HG03280 (cell line): ENCODE measurements around the gene ARHGAP32.
"Not testable (repeated sequence)": the region's sequence is repeated elsewhere in the genome, so short reads cannot be mapped to it uniquely, and the experiment has no call there.

Experiments
- ATAC-seq: cut with Tn5 transposase; IDR thresholded peaks from one replicate; pipeline ENCODE4 v1.9.1; 2021; ENCODE audit warnings: mild to moderate bottlenecking, moderate library complexity; ENCODE audit not compliant: unreplicated experiment

Gene ARHGAP32

DNA sequence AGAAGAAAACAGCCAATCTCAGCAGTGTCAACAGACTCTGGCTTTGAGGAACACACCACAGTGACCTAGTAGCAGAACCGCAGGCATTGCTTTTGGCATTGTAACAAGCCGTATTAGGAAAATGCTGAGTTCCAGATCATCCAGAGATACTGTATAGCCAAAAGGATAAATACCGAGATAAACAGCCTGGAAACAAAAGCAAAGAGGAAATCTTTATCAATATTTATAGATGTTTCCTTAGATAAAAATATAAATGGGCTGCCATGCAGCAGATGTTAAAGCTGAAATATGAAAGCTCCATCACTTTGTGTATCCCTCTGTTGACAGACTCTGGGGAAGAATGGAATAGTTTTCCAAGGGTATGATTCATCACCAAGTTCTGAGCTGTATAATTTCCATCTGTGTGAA, 150.5 kb downstream of the ARHGAP32 start:
- no peak for ATAC-seq

DNA sequence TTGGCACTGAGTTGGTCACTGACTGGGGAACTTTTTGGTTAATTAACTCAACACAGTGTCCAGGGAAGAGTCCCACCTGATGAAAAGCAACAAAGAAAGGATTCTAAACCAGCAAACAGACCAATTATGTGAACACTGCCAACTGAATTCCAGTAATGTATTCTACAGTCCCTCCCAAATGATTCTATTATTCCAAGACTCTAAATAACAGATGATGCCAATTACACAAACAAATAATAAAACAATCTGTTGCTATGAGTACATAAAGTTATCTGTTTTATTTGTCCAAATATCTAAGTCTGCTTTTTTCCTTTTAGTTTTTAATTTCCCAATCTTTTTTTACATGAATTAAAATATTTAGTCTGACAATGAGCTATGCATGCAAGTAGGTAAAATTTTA, 151.2 kb downstream of the ARHGAP32 start:
- no peak for ATAC-seq

DNA sequence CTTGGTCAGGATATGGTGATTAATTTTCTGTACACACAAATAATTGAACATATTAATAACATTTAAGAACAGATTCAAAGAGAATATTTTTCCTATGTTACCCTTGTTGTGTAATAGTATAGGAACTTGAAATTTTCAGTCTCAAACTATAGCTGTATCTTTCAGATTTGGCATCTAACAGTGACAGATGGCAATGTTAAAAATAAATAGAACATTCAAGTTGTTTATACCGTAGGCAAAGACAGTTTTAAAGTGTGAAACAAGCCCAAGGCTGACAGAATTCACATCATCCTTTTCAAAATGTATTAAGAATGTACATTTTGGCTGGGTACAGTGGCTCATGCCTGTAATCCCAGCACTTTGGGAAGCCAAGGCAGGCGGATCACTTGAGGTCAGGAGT, 156.9 kb downstream of the ARHGAP32 start:
- ATAC-seq = no peak

DNA sequence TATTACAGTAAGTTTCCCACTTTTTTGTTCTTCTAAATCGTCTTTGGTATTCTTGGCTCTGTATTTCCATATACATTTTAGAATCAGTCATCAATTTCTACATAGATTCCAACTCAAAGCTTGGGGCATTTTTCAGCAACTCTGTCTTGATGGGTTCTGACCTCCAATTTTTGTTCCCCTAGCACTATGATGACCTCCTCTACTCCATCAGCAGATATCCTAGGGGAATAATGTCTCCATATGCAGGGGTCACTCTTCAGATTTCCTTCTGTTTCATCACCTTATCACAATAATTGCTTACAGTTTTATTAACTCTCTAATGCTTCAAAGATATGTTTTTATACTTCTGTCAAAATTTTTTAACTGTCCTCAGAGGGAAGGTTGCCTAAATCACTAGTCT, 158.1 kb downstream of the ARHGAP32 start:
- no peak for ATAC-seq

DNA sequence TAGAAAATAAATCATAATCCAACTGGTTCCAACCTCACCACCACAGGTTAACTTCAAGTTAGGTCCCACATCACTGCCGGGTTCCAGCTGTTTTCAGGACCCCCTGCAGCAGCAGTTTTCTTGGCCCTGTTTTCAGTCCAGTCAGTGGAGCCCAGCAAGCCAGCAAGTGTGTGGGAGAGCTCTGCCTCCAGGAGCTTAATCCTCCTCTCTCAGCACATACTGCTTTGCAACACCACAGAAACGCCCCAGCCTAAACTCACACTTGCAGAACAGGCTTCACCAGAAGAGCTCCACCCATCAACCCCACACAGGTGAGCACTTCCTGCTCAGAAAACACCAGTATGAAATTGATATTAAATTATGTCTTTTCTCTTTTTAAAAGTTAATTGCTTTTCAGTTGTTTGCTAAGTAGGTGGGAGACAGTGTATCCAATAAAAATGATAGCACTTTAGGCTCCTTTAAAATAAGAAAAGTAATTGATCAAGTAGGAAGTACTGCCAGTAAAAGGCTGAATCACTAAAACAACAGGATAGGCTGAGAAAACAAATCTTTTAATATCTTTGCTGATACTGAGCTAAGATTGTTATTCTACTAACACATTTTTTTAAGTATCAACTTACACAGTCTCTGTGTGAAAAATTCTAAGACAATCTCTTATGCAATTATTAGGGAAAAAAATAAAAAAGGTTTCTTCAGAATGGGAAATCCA, 168.0 kb downstream of the ARHGAP32 start:
- no peak for ATAC-seq

DNA sequence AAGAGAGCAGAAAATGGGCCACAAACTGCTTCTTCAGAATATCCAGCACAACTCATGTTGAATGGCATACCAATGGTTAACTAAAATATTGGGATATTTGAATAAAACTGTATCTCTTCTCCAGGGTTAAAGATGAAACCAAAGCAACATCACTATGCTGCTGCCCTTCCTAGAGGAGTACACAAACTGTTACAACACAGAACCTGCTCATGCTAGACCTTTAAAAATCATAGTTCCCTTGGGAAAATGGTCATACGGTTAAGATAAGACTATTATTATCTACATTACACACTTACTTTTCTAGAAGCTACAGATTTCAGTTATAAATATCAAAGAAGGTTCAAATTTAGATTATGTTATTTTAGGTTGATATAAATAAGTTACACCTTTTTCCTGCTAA, 170.8 kb downstream of the ARHGAP32 start:
- no peak for ATAC-seq

DNA sequence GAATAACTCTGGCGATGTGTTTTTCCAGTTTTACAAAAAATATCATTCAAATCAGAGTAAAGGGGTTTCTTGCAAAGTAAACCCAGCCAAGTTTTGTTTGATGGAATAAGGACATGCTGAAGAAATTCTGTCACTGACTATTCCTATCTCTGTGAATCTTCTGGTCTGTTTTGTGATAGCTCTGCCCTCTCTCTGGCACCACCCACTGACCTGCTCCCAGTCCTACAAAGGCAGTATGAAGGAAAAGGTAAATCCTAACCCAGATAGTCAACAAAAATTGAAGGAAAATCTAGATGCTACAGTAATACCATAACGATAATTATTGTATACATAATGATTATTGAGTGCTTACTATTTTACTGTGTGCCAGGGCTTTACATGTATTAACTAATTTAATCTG, 173.1 kb downstream of the ARHGAP32 start:
- ATAC-seq = no peak

DNA sequence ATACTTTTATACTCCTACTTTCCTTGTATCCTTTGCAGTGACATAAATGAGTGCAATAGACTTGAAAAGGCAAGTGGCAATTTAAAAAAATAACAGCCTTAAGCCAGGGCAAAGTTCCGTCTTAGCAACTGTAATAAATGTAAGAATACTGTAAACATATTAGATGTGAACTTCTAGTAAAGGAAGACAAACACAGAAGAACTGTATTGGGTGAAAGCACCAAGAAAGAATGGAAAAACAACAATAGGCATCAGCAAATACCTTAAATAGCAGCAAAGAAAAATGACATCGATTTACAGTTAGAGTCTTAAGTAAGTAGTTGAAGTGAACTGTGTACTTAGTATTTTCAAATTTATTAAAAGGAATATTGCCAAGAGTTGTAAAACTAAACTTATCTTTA, 174.0 kb downstream of the ARHGAP32 start:
- ATAC-seq = no peak

DNA sequence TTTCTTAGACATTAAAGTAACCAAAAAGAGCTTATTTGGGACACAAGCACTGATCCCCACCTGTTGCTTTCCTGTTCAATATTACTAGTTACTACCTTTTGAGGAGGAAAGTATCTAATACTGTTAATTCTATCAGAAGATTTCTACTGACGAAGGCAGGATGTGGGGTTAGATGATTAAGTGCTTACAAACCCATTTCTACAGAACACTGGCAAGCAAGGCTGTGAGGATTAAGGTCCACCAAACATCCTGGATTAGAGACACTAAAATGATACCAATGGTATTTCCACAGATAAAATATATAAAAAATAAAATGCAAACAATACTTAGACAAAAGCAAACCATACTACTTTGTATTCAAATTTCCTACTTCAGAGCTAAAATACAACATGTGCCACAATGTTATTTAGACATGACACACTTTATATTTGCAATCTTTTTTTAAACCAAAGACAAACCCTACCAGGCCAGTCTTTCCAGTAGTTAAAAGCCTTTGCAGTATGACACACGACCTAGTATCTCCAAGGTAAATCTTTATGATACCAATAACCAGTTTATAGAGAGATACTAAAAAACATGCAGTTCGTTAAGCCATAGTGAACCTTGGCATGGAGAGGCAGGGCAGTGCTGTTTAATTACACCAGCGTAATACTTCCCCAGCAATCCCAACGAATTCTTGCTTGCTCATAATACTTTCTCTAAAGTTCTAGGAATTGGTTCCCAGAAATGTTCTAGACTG, 178.2 kb downstream of the ARHGAP32 start:
- ATAC-seq = no peak

DNA sequence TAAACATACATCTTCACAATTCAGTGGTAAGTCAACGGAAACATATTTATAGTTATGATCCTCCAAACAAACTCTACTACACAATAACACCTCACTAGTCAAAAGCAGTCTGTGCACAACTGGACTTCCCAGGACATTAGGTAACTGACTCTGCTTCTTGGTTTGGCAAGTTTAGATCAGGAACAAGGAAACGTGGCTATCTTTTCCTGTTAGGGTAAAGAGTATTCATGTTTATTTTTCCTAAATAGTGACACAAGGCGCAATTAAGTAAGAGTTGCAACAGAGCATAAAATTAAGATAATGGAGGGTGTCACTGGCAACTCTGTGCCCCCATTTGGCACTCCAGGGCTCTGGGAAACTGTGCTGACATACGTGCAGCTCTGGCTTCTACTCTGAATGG, 179.2 kb downstream of the ARHGAP32 start:
- ATAC-seq = no peak

DNA sequence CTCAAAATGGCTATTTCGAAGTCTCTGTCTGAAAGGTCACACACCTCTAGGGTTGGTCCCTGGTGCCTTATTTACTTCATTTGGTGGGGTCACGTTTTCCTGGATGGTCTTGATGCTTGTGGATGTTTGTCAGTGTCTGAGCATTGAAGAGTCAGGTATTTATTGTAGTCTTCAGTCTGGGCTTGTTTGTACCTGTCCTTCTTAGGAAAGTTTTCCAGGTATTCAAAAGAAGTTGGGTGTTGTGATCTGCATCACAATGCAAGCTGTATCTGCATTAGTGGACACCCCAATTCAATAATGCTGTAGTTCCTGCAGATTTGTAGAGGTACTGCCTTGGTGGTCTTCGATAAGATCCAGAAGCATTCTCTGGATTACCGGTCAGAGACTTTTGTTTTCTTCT, 186.0 kb downstream of the ARHGAP32 start:
- ATAC-seq = no peak

DNA sequence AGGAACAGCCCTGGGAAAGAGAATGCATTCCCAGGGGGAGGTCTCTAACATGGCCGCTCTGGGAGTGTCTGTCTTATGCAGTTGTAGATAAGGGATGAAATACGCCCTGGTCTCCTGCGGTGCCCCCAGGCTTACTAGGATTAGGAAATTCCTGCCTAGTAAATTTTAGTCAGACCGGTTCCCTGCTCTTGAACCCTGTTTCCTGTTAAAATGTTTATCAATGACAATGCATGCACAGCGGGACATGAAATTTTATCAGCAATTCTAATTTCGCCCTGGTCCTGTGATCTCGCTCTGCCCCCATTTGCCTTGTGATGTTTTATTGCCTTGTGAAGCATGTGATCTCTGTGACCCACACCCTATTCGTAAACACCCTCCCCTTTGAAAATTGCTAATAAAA, 193.0 kb downstream of the ARHGAP32 start:
- not testable (repeated sequence) for ATAC-seq

DNA sequence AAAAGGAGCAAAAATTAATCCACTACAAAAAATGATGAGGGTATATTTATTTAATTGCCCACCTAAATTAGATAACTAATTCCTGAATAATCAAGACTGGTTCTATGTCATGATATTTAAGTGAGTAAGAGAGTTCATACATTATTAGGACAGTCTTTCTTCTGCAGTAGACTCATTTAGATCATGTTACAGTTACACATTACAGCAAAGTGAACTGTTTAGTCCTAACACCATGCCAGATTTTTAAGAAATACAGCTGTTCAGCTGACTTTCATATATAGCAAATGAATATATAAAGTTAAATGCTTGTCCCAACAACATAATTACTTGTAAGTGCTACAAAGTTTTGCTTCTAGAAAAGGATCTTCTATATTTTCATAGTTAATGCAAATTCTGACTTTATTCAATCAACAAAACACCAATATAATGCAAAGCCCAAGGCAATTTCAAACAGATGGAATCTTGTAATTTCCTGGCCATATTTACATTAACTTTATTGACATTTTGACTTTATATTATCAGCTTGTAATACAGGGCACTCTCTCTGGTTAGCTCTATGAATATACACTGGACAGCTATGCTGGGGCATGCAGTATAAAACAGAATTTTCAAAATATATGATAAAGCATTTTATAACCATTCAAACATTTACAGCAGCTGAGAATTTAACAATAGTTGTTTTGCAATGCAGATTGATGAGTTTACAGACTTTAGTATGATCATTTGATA, 203.7 kb downstream of the ARHGAP32 start:
- no peak for ATAC-seq

DNA sequence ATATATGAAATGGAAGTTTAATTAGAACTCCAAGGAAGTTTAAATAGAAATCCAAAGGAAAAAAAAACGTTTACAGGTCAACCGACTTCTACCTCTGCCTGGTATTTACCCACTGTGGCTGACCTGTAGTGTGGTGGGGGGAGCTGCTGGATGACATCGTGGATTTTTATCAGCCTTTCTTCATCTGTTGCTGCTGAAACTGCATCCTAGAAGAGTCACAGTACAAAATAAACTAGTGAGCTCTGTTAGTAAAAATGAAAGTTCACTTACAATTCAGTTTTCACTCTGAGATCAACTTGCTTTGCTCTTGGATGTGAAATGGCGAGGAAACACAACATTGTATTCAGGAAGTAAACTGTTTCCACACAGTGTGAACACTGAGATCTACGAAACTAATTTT, 206.2 kb downstream of the ARHGAP32 start:
- ATAC-seq = no peak

DNA sequence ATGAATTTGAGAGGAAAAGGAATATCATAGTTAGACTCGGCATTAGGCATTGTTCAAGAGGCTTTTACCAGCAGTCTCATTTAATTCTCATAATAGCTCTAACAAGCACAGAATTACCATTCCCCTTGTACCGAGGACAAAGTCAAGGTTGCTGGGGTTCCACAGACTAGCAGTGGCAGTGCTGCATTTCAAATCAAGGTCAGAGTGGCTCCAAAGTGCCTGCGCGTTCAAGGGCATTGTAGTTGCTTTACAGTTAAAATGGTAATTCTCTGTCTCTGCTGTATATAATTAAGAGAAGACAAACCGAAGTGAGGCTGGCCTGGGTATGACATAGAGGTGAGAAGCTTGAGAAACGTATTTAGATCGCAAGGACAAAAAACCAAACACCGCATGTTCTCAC, 209.1 kb downstream of the ARHGAP32 start:
- ATAC-seq = no peak

DNA sequence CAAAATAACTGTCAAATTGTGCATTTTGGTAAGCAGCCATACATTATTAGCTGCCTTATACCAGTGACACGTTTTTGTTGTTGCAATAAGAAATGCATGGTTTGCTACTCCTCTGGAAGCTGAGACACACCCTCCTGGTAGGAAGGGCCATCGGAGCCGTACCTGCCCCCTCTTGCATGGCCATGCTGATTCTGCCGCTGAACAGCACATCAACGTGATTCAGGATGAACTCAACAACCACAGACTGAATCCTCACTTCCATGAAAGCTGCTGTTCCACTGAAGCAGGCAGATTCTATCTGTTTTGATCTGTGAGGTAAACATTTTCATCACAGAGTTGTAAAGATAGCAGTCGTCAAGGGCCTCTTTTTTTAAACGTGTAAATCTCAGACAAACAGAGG, 210.9 kb downstream of the ARHGAP32 start:
- no peak for ATAC-seq

DNA sequence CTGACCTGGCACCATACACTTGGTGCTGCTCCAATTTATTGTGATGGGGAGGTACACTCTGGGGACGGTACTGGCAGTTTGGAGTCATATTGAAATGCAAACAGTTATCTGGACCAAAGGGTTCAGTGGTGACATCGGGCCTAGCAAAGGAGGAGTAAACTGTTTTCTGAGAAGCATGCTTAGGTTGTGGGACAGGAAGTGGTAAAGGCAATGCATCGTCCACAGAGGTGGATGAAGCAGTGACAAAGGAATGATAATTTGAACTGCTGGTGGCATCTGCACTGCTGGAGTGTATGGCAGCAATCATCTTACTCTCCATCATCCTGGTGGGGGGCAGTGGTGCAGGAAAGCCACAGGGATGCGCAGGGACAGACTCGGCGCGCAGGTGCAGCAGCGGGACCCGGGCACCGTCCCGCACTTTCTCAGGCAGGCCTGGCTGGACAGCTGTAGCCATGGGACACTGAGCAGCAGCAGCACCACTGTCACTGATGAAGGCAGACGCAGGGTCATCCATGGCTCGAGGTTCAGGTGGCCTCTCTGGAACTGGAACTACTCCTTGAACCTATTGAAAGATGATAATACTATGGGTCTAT, 221.4 kb downstream of the ARHGAP32 start:
- ATAC-seq = no peak

DNA sequence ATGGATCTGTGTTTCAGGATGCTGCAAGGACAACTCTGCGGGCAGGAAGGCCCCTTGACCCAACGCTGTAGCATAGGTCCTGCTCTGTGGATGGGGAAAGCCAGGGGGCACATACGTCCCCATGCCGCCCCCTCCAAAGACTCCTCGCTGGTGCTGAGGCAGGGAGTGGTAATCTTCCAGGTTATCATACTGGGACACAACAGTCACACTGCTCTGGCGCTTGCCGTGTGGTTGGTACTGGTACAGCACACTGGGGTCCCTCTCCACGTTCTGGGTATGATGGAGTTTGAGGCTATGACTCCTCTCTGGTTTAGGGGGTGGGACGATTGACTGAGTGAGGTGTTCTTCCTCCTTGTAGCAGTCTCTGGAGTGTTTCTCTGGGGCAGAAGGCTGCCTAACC, 223.2 kb downstream of the ARHGAP32 start:
- no peak for ATAC-seq

DNA sequence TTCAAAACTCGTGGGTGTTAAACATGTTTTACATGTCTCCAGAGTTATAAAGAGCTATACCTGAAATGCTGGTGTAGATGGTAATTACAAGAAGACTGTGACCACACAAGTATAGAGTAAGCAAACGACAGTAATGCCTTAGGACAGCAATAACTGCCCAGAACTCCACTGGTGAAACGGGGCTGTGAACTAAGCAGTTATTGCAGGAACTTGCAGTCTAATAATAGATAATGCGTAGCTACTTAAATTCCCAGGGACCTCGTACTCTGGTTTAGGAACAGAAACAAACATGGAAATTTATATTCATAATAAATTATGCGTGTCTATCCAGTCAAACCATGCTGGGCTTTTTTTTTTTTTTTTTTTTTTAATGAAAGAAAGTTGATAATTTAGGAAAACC, 224.5 kb downstream of the ARHGAP32 start:
- ATAC-seq = no peak

DNA sequence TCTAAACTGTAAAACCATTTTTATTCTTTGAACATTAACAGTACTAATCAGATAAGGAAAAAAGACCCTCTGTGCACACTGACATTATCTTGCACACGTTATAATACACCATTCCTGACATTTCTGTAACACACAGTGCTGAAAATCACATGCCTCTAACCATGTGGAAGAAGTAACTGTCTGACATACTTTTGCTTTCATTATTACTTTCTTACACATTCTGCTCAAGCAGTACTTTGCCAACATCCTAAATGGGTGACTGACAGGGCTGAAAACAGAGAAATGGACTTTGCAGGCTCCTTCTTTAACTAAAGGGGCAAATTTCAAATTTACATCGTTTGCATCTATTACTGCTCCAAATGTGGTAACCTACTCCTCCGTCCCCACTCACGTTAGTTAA, 226.6 kb downstream of the ARHGAP32 start:
- peak; percentile 95 for ATAC-seq

DNA sequence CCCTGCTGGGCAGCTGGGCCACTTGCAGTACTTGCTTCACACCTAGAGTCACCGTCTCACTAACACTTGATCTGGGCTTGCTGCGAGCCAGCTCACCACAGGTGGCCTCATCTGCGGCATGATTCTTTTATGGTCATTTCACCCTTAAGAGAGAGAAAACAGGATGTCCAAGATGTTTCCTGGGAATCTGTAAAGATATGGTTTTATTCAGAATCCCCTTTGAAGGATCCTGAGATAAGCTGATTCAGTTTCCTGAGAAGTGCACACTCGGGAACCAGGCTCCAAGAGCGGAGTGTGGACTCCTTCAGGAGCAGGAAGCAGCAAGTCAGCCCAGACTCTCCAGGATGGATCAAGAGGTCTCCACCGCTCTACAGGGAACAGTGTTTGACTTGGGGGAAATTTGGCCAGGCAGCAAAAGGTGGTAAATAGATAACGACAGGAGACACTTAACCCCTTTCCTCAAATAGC, 227.6 kb downstream of the ARHGAP32 start:
- no peak for ATAC-seq
